BJ (cell line): Measurements from ENCODE around the gene PPP4R1. TPM values are rescaled to one million over a fixed set of nuclear protein-coding genes. Genes with fewer than 3 reads are reported as not detected.

ENCODE experiments used
- CTCF ChIA-PET: fragments of 350-600 bp; formaldehyde crosslinking; extraction: SDS; loops from one replicate; lab custom pipeline; 2021; ENCODE audit warnings: antibody characterized with exemption, inconsistent platforms; lab: Yijun Ruan, JAX
- POLR2A ChIA-PET: fragments of 300-600 bp; sonication (Branson Sonifier 250); formaldehyde crosslinking; extraction: SDS; loops from one replicate; lab custom pipeline; 2021; ENCODE audit warnings: antibody characterized with exemption; lab: Charles Lee
- DNase-seq: peaks from one replicate; pipeline ENCODE4 v3.0.0-alpha.2; 2011; ENCODE audit warnings: low read depth
- H3K27me3 ChIP-seq: 2 replicates; pipeline ENCODE4 v1.6.0; 2011; ENCODE audit warnings: low read length; ENCODE audit not compliant: control insufficient read depth, insufficient read depth
- H3K36me3 ChIP-seq: 2 replicates; pipeline ENCODE4 v1.5.1; 2011; ENCODE audit warnings: low read length; ENCODE audit not compliant: control insufficient read depth, insufficient read depth
- H3K4me3 ChIP-seq: 2 replicates; pipeline ENCODE4 v1.5.1; 2011; ENCODE audit warnings: low read depth, mild to moderate bottlenecking, control low read depth, low read length
- polyA plus RNA-seq: library from polyadenylated mRNA; depleted of rRNA; stranded (reverse); fragments of >200 nt; gene quantifications from 2 replicates; pipeline ENCODE4 v1.2.3, GENCODE V29; 2011
- TF ChIP-seq, protein P1 (sequence below): IDR thresholded peaks from 2 replicates; pipeline ENCODE4 v1.5.1; 2011; ENCODE audit warnings: low read depth, mild to moderate bottlenecking, control low read depth, inconsistent platforms, low read length, moderate library complexity; ENCODE audit not compliant: insufficient read depth

The PPP4R1 gene
- polyA plus RNA-seq, 1 experiment, result 135 TPM

DNA sequence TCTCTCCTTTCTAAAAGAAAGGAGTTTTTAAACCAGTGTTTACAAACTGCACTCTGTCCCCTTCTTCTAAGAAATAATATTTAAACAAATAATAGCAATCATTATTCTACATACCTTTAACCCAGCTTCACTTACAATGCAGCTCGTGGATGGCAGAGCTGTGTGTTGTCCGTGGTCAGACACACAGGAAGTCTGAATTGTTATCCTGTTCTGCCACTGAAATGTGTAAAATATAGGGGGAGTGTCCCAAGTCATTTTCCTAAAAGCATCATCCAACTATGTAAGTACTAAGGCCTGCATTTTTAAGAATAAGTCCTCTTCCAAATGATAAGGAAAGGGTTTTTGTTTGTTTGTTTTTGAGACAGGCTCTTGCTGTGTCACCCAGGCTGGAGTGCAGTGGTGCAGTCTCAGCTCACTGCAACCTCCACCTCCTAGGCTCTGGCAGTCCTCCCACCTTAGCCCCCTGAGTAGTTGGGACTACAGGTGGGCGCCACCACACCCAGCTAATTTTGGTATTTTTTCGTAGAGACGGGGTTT is 2.7 kb upstream of the PPP4R1 start:
- Histone ChIP-seq H3K4me3 (no peak overlapping the region), H3K27me3 (no peaks in the 10 kb centered on the region), H3K36me3 (no peaks in the 10 kb centered on the region)
- no peak for DNase-seq
- ChIA-PET POLR2A (no interaction called here), CTCF (no interaction called here)
- TF ChIP-seq, protein P1, sequence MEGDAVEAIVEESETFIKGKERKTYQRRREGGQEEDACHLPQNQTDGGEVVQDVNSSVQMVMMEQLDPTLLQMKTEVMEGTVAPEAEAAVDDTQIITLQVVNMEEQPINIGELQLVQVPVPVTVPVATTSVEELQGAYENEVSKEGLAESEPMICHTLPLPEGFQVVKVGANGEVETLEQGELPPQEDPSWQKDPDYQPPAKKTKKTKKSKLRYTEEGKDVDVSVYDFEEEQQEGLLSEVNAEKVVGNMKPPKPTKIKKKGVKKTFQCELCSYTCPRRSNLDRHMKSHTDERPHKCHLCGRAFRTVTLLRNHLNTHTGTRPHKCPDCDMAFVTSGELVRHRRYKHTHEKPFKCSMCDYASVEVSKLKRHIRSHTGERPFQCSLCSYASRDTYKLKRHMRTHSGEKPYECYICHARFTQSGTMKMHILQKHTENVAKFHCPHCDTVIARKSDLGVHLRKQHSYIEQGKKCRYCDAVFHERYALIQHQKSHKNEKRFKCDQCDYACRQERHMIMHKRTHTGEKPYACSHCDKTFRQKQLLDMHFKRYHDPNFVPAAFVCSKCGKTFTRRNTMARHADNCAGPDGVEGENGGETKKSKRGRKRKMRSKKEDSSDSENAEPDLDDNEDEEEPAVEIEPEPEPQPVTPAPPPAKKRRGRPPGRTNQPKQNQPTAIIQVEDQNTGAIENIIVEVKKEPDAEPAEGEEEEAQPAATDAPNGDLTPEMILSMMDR, result no peak

DNA sequence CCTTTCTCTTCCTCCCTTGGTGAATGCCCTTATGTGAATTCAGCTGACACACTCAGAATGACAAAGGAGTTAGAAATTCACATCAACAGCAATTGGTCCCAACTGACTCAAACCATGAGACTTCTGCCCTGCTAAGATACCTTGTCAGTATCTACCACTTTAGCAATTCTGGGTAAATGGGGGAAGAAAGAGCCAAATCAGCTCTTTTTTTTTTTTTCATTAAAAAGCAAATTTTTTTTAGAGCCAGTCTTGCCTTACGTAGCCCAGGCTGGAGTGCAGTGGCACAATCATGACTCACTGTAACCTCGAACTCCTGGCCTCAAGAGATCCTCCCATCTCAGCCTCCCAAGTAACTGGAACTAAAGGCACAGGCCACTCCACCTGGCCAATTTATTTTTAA is 1.7 kb upstream of the PPP4R1 start:
- H3K36me3 ChIP-seq, result peaks cover 2% of the 10 kb centered on the region; the same call in 1 of the 2 replicates
- ChIA-PET CTCF (interaction anchor here (0.7 to 1.6 kb wide), 2 partner anchors 23 to 68 kb away, joined by 3 to 6 read pairs; no protein-coding TSS in a partner anchor), POLR2A (interaction anchor here (0.7 kb wide), 1 partner anchor 63 kb away, joined by 4 read pairs; no protein-coding TSS in a partner anchor)
- H3K27me3 ChIP-seq, result no peaks in the 10 kb centered on the region
- H3K4me3 ChIP-seq, result no peak overlapping the region
- TF ChIP-seq, protein P1, result no peak
- DNase-seq, result no peak

DNA sequence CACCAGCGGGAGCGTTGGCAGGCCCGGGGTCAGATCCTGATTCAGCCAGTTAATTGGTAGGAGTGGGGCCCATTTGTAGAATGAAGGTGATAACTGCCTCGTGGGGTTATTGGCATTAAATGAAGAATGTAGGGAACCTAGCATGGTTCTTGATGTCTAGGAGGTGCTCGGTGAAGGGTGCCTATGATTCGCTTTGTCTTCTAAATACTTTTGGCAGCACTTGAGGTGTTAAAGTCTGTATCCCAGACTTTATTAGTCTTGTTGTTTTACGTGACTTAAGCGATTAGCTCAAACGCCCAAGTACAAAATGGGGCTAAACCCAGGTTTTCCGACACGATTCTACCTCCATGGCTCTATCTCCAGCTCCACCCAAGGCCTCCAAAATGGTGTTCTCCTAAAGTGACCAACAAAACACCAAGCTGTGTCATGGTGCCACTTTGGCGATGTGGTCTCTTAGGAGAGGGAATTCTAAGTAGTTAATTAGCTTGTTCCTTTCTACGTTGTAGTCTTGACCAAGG is 980 bp upstream of the PPP4R1 start:
- CTCF ChIA-PET, result interaction anchor here (0.7 to 1.6 kb wide), 4 partner anchors 24 to 69 kb away, joined by 3 to 6 read pairs (median 4); no protein-coding TSS in a partner anchor
- no peak for DNase-seq
- TF ChIP-seq, protein P1, result no peak
- POLR2A ChIA-PET, result no interaction called here
- H3K36me3 ChIP-seq, result peaks cover 3% of the 10 kb centered on the region; the same call in 1 of the 2 replicates
- no peaks in the 10 kb centered on the region for H3K27me3 ChIP-seq
- H3K4me3 ChIP-seq, result peak overlapping the region; percentile 76

DNA sequence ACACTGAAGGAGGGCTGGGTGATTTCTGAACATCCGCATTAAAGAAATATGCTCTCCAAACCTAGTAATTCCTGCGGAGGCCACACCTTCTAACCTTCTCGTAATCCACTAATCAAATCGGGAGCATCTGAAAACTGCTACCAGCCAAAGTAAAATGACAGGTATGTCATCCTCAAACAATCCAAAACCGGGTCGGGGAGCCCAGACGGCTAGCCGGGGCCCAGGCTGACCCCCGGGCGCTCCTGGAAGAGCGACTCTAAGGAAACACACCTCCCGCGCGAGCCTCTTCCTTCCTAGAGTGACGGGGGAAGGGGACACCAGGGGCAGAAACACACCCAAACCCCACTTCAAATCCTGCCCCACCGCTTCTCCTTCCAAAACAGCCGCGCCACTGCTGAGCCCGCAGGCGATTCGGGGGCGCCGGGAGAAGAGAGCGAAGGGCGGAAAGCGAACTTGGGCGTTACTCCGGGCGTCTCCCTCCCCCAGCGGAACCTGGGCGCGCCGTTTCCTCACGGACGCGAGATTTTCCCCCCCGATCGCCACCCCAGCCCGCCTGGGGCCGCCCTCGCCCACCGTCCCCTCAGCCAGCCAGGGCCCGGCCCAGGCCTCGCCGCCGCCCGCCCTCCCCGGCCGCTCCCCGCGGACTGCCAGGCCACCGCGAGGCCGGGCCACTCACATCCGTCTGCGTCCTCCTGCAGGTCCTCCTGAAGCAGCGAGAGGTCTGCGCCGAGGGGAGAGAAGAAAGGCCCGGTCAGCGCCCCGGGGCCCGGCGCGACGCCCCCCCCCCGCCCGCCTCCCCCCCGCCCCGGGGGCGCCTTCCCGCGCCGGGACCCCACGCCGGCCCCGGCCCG is 584 bp downstream of the PPP4R1 start:
- Histone ChIP-seq H3K36me3 (peaks cover 3% of the 10 kb centered on the region; the same call in 1 of the 2 replicates), H3K27me3 (no peaks in the 10 kb centered on the region), H3K4me3 (peak overlapping the region; percentile 76)
- POLR2A ChIA-PET, result no interaction called here
- CTCF ChIA-PET, result interaction anchor here (2.0 kb wide), 1 partner anchor 47 kb away, joined by 5 read pairs; no protein-coding TSS in a partner anchor
- no peak for DNase-seq
- TF ChIP-seq, protein P1, result no peak

DNA sequence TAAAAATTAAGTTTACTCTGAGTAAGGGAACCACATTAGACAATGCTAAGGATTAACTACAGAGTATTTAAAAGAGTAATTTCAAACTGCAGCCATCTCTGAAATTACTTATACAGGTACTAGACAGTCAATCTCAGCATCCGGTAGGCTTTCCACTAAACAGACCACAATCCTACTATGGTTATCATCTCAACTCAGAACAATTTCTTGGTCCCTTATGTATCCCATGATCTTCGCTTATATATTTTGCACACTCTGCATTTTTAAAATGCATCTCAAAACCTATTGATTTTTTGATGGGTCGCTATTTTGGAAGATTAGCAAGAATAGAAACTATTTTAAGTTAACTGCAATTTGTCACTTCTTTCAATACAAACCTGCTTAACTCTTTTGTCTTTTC is 1.4 kb downstream of the PPP4R1 start:
- H3K4me3 ChIP-seq, result peak overlapping the region; percentile 76
- H3K36me3 ChIP-seq, result peaks cover 3% of the 10 kb centered on the region; the same call in 1 of the 2 replicates
- CTCF ChIA-PET, result interaction anchor here (0.6 to 2.0 kb wide), 12 partner anchors 8 to 574 kb away, joined by 3 to 5 read pairs (median 4); no protein-coding TSS in a partner anchor
- TF ChIP-seq, protein P1, result no peak
- POLR2A ChIA-PET, result no interaction called here
- H3K27me3 ChIP-seq, result no peaks in the 10 kb centered on the region
- DNase-seq, result no peak
